Measurements from ENCODE around the gene KIAA1671.
A peak's percentile ranks its signal among the peaks of the same experiment; 100 is the strongest.
"Not testable (repeated sequence)": the region's sequence is repeated elsewhere in the genome, so short reads cannot be mapped to it uniquely, and the experiment has no call there.

KIAA1671 gene

GRCh38 chr22:24951942-24952836, at the start of gene KIAA1671:
TSS of gene KIAA1671 (plus strand) at chr22:24952716. CDS start at chr22:25028000, 75,284 bp downstream.
- DNase-seq, result peak; percentile 84 to 86

GRCh38 chr22:24905909-24906308, 46.6 kb upstream of the KIAA1671 start:
- DNase-seq, result no peak

GRCh38 chr22:24907101-24907500, 45.4 kb upstream of the KIAA1671 start:
- DNase-seq, result not testable (repeated sequence)

- no peak for DNase-seq
Measured at GRCh38 chr22:24920029-24920428, 32.5 kb upstream of the KIAA1671 start.

- DNase-seq, result no peak
Measured at GRCh38 chr22:24925586-24926427, 26.7 kb upstream of the KIAA1671 start.

- no peak for DNase-seq
Measured at GRCh38 chr22:24926428-24926725, 26.1 kb upstream of the KIAA1671 start.

- DNase-seq, result no peak
Measured at GRCh38 chr22:24926849-24927579, 25.5 kb upstream of the KIAA1671 start.

- no peak for DNase-seq
Measured at GRCh38 chr22:24928322-24928721, 24.2 kb upstream of the KIAA1671 start.

GRCh38 chr22:24930678-24931077, 21.8 kb upstream of the KIAA1671 start:
- DNase-seq, result no peak

- no peak for DNase-seq
Measured at GRCh38 chr22:24935771-24936483, 16.6 kb upstream of the KIAA1671 start.

- DNase-seq, result no peak
Measured at GRCh38 chr22:24937114-24937513, 15.4 kb upstream of the KIAA1671 start.

GRCh38 chr22:24938741-24939341, 13.7 kb upstream of the KIAA1671 start:
- peak in 1 of 2 donors; percentile 55 for DNase-seq

GRCh38 chr22:24942301-24942700, 10.2 kb upstream of the KIAA1671 start:
- DNase-seq, result no peak

- no peak for DNase-seq
Measured at GRCh38 chr22:24944217-24944937, 8.1 kb upstream of the KIAA1671 start.

GRCh38 chr22:24945430-24945829, 7.1 kb upstream of the KIAA1671 start:
- no peak for DNase-seq

GRCh38 chr22:24947383-24947782, 5.1 kb upstream of the KIAA1671 start:
- no peak for DNase-seq

GRCh38 chr22:24947881-24948280, 4.6 kb upstream of the KIAA1671 start:
- DNase-seq, result no peak

GRCh38 chr22:24948356-24949202, 3.9 kb upstream of the KIAA1671 start:
- DNase-seq, result no peak

GRCh38 chr22:24950272-24950902, 2.1 kb upstream of the KIAA1671 start:
- no peak for DNase-seq

- no peak for DNase-seq
Measured at GRCh38 chr22:24952837-24953383, 394 bp downstream of the KIAA1671 start.
